OCI-LY7 (cell line): ENCODE data around the gene FBXW12. TPM values are rescaled to one million over a fixed set of nuclear protein-coding genes. Genes with fewer than 3 reads are reported as not detected.

Source experiments
- BruUV-seq: library from RNA; stranded (reverse); fragments of 400-500 nt; replicated peaks from 2 replicates; lab custom pipeline; 2021; lab: Mats Ljungman, UMichigan
- CTCF ChIA-PET: fragments of 300-600 bp; sonication (Branson Sonifier 250); formaldehyde crosslinking; loops from one replicate; lab custom pipeline; 2022; ENCODE audit warnings: antibody characterized with exemption; ENCODE audit not compliant: unreplicated experiment; lab: Charles Lee
- POLR2A ChIA-PET: fragments of 300-600 bp; sonication (Branson Sonifier 250); formaldehyde crosslinking; loops from one replicate; lab custom pipeline; 2022; ENCODE audit warnings: antibody characterized with exemption; lab: Charles Lee
- DNase-seq: peaks from one replicate; pipeline ENCODE4 v3.0.0-alpha.2; 2015; ENCODE audit warnings: low spot score
- H2AFZ ChIP-seq: fragments of 200-600 bp; sonication (generic), shearing (Covaris generic); 2 replicates; pipeline ENCODE4 v1.6.1; 2014; ENCODE audit warnings: mild to moderate bottlenecking, antibody characterized with exemption, low read length, moderate library complexity
- H3K27ac ChIP-seq: fragments of 200-600 bp; sonication (generic); 2 replicates; pipeline ENCODE4 v1.5.1; 2014; ENCODE audit warnings: mixed run types, low read depth, mild to moderate bottlenecking, moderate library complexity, low read length, inconsistent platforms; ENCODE audit not compliant: poor library complexity, severe bottlenecking
- H3K36me3 ChIP-seq: fragments of 200-600 bp; sonication (generic); 2 replicates; pipeline ENCODE4 v1.6.1; 2014; ENCODE audit warnings: mild to moderate bottlenecking, antibody characterized with exemption, low read length, moderate library complexity, mixed read lengths; ENCODE audit not compliant: insufficient read depth
- H3K4me1 ChIP-seq: fragments of 200-600 bp; sonication (generic); 2 replicates; pipeline ENCODE4 v1.5.1; 2014; ENCODE audit warnings: mild to moderate bottlenecking, low read length; ENCODE audit not compliant: insufficient read depth, poor library complexity, severe bottlenecking
- H3K4me2 ChIP-seq: fragments of 200-600 bp; sonication (generic); 2 replicates; pipeline ENCODE4 v1.6.1; 2014; ENCODE audit warnings: mild to moderate bottlenecking, low read length
- H3K4me3 ChIP-seq: fragments of 200-600 bp; sonication (generic); 2 replicates; pipeline ENCODE4 v1.5.1; 2014; ENCODE audit warnings: mild to moderate bottlenecking, low read depth, low read length; ENCODE audit not compliant: poor library complexity, severe bottlenecking
- H3K79me2 ChIP-seq: fragments of 200-600 bp; sonication (generic); 2 replicates; pipeline ENCODE4 v1.6.1; 2016; ENCODE audit warnings: low read depth, mild to moderate bottlenecking, low read length, moderate library complexity, mixed read lengths; ENCODE audit not compliant: insufficient read depth
- H3K9me2 ChIP-seq: fragments of 200-600 bp; sonication (generic); 2 replicates; pipeline ENCODE4 v1.6.1; 2016; ENCODE audit warnings: mild to moderate bottlenecking, low read length, mixed read lengths; ENCODE audit not compliant: insufficient read depth
- H3K9me3 ChIP-seq: fragments of 200-600 bp; sonication (generic); 2 replicates; pipeline ENCODE4 v1.6.1; 2014; ENCODE audit warnings: mild to moderate bottlenecking, mixed run types, low read length, mixed read lengths
- H4K20me1 ChIP-seq: fragments of 200-600 bp; sonication (generic); 2 replicates; pipeline ENCODE4 v1.6.1; 2014; ENCODE audit warnings: mild to moderate bottlenecking, antibody characterized with exemption, low read length, moderate library complexity, mixed read lengths; ENCODE audit not compliant: insufficient read depth
- CTCF ChIP-seq: fragments of 200-600 bp; sonication (generic); conservative IDR thresholded peaks from 2 replicates; pipeline ENCODE4 v1.5.1; 2014; ENCODE audit warnings: mild to moderate bottlenecking, antibody characterized with exemption, low read length, moderate library complexity, mixed read lengths
- EZH2phosphoT487 ChIP-seq: fragments of 200-600 bp; sonication (generic); IDR thresholded peaks from 2 replicates; pipeline ENCODE4 v1.6.1; 2018; ENCODE audit warnings: low read depth, borderline replicate concordance, mild to moderate bottlenecking, mixed run types, antibody characterized with exemption, low read length, moderate library complexity, mixed read lengths
- intact Hi-C: fragments of 100-400 bp; cut with micrococcal nuclease; formaldehyde crosslinking; loops from one replicate; pipeline ENCODE4 v1.10.0; 2022; ENCODE audit not compliant: unreplicated experiment
- total RNA-seq, 2 experiments: library from RNA; depleted of rRNA in 1 of 2; stranded (reverse); fragments of >200 nt in 1 of 2; shearing (Covaris generic) in 1 of 2; gene quantifications; 2 replicates each; pipeline ENCODE4 v1.2.3, GENCODE V29; 2014 to 2022

Gene FBXW12
- total RNA-seq, 2 experiments from 2014 or later: 0.44 to 0.50 TPM

GRCh38 chr3:48372377-48372770, 355 bp downstream of the FBXW12 start:
- CTCF ChIA-PET: interaction anchor here (0.6 kb wide), 1 partner anchor 135 kb away, joined by 3 read pairs; no protein-coding TSS in a partner anchor
- no peak overlapping the region for H3K27ac ChIP-seq
- no peaks in the 10 kb centered on the region for H3K9me3 ChIP-seq
- H3K9me2 ChIP-seq: no peaks in the 10 kb centered on the region
- H2AFZ ChIP-seq: no peak overlapping the region; the same call in 1 of the 2 replicates
- DNase-seq: peak; percentile 79
- POLR2A ChIA-PET: no interaction called here
- peak overlapping the region; percentile 37 for H3K4me2 ChIP-seq
- TF ChIP-seq CTCF: no peak
- H4K20me1 ChIP-seq: no peaks in the 10 kb centered on the region
- H3K36me3 ChIP-seq: no peaks in the 10 kb centered on the region
- H3K79me2 ChIP-seq: no peaks in the 10 kb centered on the region
- no TSS peak for BruUV-seq
- no peak overlapping the region for H3K4me3 ChIP-seq
- intact Hi-C loops: no loop called here
- H3K4me1 ChIP-seq: peaks cover 31% of the 10 kb centered on the region

- Histone ChIP-seq H2AFZ (no peak overlapping the region; the same call in 1 of the 2 replicates), H3K4me3 (no peak overlapping the region), H4K20me1 (no peaks in the 10 kb centered on the region), H3K9me3 (no peaks in the 10 kb centered on the region), H3K9me2 (no peaks in the 10 kb centered on the region), H3K27ac (no peak overlapping the region), H3K4me1 (peaks cover 31% of the 10 kb centered on the region), H3K4me2 (peak overlapping the region; percentile 37), H3K79me2 (no peaks in the 10 kb centered on the region), H3K36me3 (no peaks in the 10 kb centered on the region)
- POLR2A ChIA-PET: no interaction called here
- intact Hi-C loops: no loop called here
- CTCF ChIA-PET: no interaction called here
- no peak for DNase-seq
- TF ChIP-seq EZH2phosphoT487 (no peak), CTCF (no peak)
- no TSS peak for BruUV-seq
These were observed 930 bp downstream of the FBXW12 start for GRCh38 chr3:48372862-48373435.

- ChIA-PET CTCF (no interaction called here), POLR2A (interaction anchor here (1.1 kb wide), 1 partner anchor 13 kb away, joined by 3 read pairs; no protein-coding TSS in a partner anchor)
- DNase-seq: no peak
- Histone ChIP-seq H3K4me2 (no peak overlapping the region), H2AFZ (no peak overlapping the region), H3K27ac (no peak overlapping the region), H3K36me3 (no peaks in the 10 kb centered on the region), H3K9me2 (no peaks in the 10 kb centered on the region), H3K79me2 (no peaks in the 10 kb centered on the region), H4K20me1 (no peaks in the 10 kb centered on the region), H3K4me3 (no peak overlapping the region), H3K4me1 (no peaks in the 10 kb centered on the region), H3K9me3 (peaks cover 11% of the 10 kb centered on the region)
- no TSS peak for BruUV-seq
- intact Hi-C loops: no loop called here
- TF ChIP-seq EZH2phosphoT487 (no peak), CTCF (no peak)
These were observed 15.6 kb downstream of the FBXW12 start for GRCh38 chr3:48387634-48388033.
